Ishikawa (cell line): ENCODE results near the gene ZXDC.

Experiments used
- CEBPB ChIP-seq: IDR thresholded peaks from 2 replicates; pipeline ENCODE4 v1.6.1; 2012
- CREB1 ChIP-seq: IDR thresholded peaks from 2 replicates; pipeline ENCODE4 v1.6.1; 2012; ENCODE audit warnings: low read depth
- EGR1 ChIP-seq: IDR thresholded peaks from 2 replicates; pipeline ENCODE4 v1.6.1; 2012
- EP300 ChIP-seq: IDR thresholded peaks from 2 replicates; pipeline ENCODE4 v1.6.1; 2012; ENCODE audit warnings: borderline replicate concordance
- FOXM1 ChIP-seq: IDR thresholded peaks from 2 replicates; pipeline ENCODE4 v1.6.1; 2012; ENCODE audit warnings: low read depth, borderline replicate concordance
- NFIC ChIP-seq: IDR thresholded peaks from 2 replicates; pipeline ENCODE4 v1.6.1; 2012
- RAD21 ChIP-seq: IDR thresholded peaks from 2 replicates; pipeline ENCODE4 v1.6.1; 2012; ENCODE audit warnings: low read depth
- TAF1 ChIP-seq: IDR thresholded peaks from 2 replicates; pipeline ENCODE4 v1.6.1; 2012; ENCODE audit warnings: low read depth, mild to moderate bottlenecking
- TCF12 ChIP-seq: IDR thresholded peaks from 2 replicates; pipeline ENCODE4 v1.6.1; 2012; ENCODE audit warnings: low read depth
- TEAD4 ChIP-seq: IDR thresholded peaks from 2 replicates; pipeline ENCODE4 v1.6.1; 2012
- YY1 ChIP-seq: IDR thresholded peaks from 2 replicates; pipeline ENCODE4 v1.6.1; 2012; ENCODE audit warnings: low read depth
- ZBTB7A ChIP-seq: IDR thresholded peaks from 2 replicates; pipeline ENCODE4 v1.6.1; 2012; ENCODE audit warnings: low read depth
- TF ChIP-seq, protein P1 (sequence below): IDR thresholded peaks from 2 replicates; pipeline ENCODE4 v1.6.1; 2012
- TF ChIP-seq, protein P2 (sequence below): IDR thresholded peaks from 2 replicates; pipeline ENCODE4 v1.6.1; 2012; ENCODE audit warnings: low read depth, mild to moderate bottlenecking
- TF ChIP-seq, protein P3 (sequence below): IDR thresholded peaks from 2 replicates; pipeline ENCODE4 v1.6.1; 2012

ZXDC gene

DNA sequence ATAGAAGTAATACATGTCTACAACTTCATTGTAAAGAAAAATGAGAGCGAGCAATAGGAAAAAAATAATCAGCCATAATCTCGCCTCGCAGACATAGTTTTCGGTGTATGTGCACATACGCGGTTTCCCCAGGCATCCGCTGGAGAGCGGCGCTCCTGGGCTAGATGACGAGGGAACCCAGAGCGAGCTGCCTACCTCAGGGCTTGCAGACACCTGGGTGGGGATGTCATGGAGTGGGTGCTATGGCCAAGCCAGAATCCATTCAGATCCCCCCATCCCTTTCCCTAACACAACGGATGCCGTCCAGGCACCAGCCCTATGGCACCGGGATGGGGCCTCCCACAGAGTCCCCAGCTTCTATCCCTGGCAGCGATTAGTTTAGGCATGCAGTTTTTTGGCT, 85.5 kb downstream of the ZXDC start:
- no peak for TF ChIP-seq ZBTB7A
- TF ChIP-seq, protein P1, sequence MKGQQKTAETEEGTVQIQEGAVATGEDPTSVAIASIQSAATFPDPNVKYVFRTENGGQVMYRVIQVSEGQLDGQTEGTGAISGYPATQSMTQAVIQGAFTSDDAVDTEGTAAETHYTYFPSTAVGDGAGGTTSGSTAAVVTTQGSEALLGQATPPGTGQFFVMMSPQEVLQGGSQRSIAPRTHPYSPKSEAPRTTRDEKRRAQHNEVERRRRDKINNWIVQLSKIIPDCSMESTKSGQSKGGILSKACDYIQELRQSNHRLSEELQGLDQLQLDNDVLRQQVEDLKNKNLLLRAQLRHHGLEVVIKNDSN: no peak
- TF ChIP-seq, protein P2, sequence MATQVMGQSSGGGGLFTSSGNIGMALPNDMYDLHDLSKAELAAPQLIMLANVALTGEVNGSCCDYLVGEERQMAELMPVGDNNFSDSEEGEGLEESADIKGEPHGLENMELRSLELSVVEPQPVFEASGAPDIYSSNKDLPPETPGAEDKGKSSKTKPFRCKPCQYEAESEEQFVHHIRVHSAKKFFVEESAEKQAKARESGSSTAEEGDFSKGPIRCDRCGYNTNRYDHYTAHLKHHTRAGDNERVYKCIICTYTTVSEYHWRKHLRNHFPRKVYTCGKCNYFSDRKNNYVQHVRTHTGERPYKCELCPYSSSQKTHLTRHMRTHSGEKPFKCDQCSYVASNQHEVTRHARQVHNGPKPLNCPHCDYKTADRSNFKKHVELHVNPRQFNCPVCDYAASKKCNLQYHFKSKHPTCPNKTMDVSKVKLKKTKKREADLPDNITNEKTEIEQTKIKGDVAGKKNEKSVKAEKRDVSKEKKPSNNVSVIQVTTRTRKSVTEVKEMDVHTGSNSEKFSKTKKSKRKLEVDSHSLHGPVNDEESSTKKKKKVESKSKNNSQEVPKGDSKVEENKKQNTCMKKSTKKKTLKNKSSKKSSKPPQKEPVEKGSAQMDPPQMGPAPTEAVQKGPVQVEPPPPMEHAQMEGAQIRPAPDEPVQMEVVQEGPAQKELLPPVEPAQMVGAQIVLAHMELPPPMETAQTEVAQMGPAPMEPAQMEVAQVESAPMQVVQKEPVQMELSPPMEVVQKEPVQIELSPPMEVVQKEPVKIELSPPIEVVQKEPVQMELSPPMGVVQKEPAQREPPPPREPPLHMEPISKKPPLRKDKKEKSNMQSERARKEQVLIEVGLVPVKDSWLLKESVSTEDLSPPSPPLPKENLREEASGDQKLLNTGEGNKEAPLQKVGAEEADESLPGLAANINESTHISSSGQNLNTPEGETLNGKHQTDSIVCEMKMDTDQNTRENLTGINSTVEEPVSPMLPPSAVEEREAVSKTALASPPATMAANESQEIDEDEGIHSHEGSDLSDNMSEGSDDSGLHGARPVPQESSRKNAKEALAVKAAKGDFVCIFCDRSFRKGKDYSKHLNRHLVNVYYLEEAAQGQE: no peak
- TF ChIP-seq YY1: no peak

DNA sequence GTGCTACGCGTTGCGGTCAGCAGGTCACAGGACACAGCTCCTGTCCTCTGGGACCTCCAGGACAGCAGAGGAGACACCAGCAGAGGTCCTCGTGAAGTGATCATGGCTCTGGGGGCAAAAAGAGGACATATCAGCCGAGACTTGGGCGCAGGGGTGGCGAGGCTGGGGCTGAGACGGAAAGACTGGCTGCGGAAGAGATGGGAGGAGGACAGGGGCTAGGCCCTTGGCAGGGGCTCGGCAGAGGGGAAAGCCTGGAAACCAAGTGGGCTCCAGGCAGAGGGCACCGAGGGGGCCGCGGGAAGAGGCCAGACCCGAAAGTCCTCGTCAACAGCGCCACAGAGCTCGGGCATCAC, 85.9 kb downstream of the ZXDC start:
- TF ChIP-seq EGR1 (no peak), YY1 (no peak), FOXM1 (no peak), RAD21 (no peak), NFIC (no peak), TCF12 (no peak), EP300 (no peak), TEAD4 (no peak), TAF1 (no peak)
- TF ChIP-seq, protein P3, sequence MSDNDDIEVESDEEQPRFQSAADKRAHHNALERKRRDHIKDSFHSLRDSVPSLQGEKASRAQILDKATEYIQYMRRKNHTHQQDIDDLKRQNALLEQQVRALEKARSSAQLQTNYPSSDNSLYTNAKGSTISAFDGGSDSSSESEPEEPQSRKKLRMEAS: no peak
- TF ChIP-seq, protein P2: no peak
- TF ChIP-seq, protein P1: no peak

DNA sequence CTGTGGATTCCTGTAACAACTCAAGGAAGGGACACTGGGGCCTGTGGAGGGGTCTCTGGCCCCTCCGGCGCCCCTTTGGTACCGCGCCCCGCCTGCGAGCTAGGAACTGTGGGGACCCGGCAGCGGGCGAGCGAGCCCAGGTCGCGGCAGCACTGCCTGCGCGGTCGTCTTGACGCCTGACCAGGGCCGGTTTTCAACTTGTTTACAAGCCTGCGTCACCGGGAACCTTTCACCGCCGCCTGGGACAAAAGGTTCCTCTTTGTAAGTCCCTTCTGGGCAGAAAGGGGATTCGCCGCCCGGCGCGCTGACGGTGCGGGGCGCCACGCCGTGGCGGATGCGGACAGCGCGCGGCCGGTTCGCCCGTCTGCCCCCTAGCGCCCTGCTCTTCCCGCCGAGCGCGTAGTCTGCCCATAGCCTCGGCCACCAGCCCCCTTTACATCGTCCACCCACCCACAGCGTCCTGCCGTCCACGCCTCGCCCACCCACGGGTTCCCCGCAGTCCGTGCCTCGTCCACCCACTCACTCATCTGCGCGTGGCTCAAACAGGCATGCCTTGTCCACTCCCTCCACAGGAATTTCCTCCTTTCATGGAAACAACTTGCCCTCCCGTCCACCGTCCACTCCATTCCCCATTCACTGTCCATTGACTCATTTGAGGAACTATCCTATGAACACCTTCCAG, 86.4 kb downstream of the ZXDC start:
- TF ChIP-seq RAD21 (peak; percentile 85), ZBTB7A (peak; percentile 62), EGR1 (peak; percentile 79), CEBPB (no peak), EP300 (0 out of 2 replicates have a peak, but pooled peaks have one; percentile 11), TEAD4 (peak; percentile 13), YY1 (peak; percentile 53; the same call in 1 of the 2 replicates), TAF1 (peak; percentile 33; the same call in 1 of the 2 replicates), CREB1 (no peak)
- TF ChIP-seq, protein P3: peak; percentile 75
- TF ChIP-seq, protein P1: no peak; the same call in 1 of the 2 replicates
